Neuronal stem cell (in vitro differentiated cells): ENCODE results near the gene UBQLN4. TPM values are rescaled to one million over a fixed set of nuclear protein-coding genes. Genes with fewer than 3 reads are reported as not detected.
A peak's percentile ranks its signal among the peaks of the same experiment; 100 is the strongest.

ENCODE experiments used
- DNase-seq: peaks from one replicate; pipeline ENCODE4 v3.0.0-alpha.2; 2013; ENCODE audit warnings: low spot score
- H2AFZ ChIP-seq: one replicate; pipeline ENCODE4 v1.6.1; 2013; ENCODE audit warnings: mild to moderate bottlenecking, low read length, inconsistent platforms
- H2AK5ac ChIP-seq: 2 replicates; pipeline ENCODE4 v1.6.1; 2013; ENCODE audit warnings: low read depth, mild to moderate bottlenecking, inconsistent platforms, low read length, moderate library complexity, mixed read lengths
- H2BK120ac ChIP-seq: 2 replicates; pipeline ENCODE4 v1.6.1; 2013; ENCODE audit warnings: low read depth, mild to moderate bottlenecking, inconsistent platforms, low read length, moderate library complexity, mixed read lengths
- H2BK12ac ChIP-seq: one replicate; pipeline ENCODE4 v1.6.1; 2013; ENCODE audit warnings: low read length, inconsistent platforms
- H2BK15ac ChIP-seq: 2 replicates; pipeline ENCODE4 v1.6.1; 2013; ENCODE audit warnings: mild to moderate bottlenecking, low read length, inconsistent platforms, mixed read lengths
- H2BK5ac ChIP-seq: one replicate; pipeline ENCODE4 v1.6.1; 2013; ENCODE audit warnings: inconsistent platforms, mild to moderate bottlenecking, low read length, moderate library complexity
- H3K14ac ChIP-seq: one replicate; pipeline ENCODE4 v1.6.1; 2013; ENCODE audit warnings: low read length, inconsistent platforms
- H3K18ac ChIP-seq: 2 replicates; pipeline ENCODE4 v1.6.1; 2013; ENCODE audit warnings: low read length, inconsistent platforms
- H3K23ac ChIP-seq: 2 replicates; pipeline ENCODE4 v1.6.1; 2013; ENCODE audit warnings: low read depth, mild to moderate bottlenecking, mixed read lengths, low read length, inconsistent platforms; ENCODE audit not compliant: poor library complexity
- H3K27ac ChIP-seq: replicated peaks from 3 replicates; pipeline ENCODE4 v1.5.1; 2013; ENCODE audit warnings: low read length, inconsistent platforms
- H3K27me3 ChIP-seq, 3 experiments: 2 replicates each; pipeline ENCODE4 v1.6.1; 2013; ENCODE audit warnings: low read length in 3 of 3, mild to moderate bottlenecking in 2 of 3, inconsistent platforms in 1 of 3, low read depth in 1 of 3, mixed read lengths in 1 of 3, moderate library complexity in 1 of 3; ENCODE audit not compliant: control insufficient read depth in 3 of 3, insufficient read depth in 3 of 3
- H3K36me3 ChIP-seq, 2 donors: replicated peaks in 1 of 2; 2 replicates each; pipeline ENCODE4 v1.6.1; 2013; ENCODE audit warnings: low read length in 2 of 2; ENCODE audit not compliant: control insufficient read depth in 2 of 2, insufficient read depth in 2 of 2
- H3K4ac ChIP-seq: 2 replicates; pipeline ENCODE4 v1.6.1; 2013; ENCODE audit warnings: inconsistent platforms, mild to moderate bottlenecking, low read length, moderate library complexity
- H3K4me1 ChIP-seq, 2 donors: 1 replicate in 1 of 2; 2 replicates in 1 of 2; pipeline ENCODE4 v1.6.1; 2013; ENCODE audit warnings: low read length in 2 of 2, low read depth in 1 of 2; ENCODE audit not compliant: control insufficient read depth in 2 of 2, insufficient read depth in 1 of 2
- H3K4me2 ChIP-seq: one replicate; pipeline ENCODE4 v1.6.1; 2013; ENCODE audit warnings: mild to moderate bottlenecking, low read length, inconsistent platforms; ENCODE audit not compliant: insufficient read depth, poor library complexity, severe bottlenecking
- H3K4me3 ChIP-seq, 2 donors: 2 replicates each; pipeline ENCODE4 v1.5.1; 2013; ENCODE audit warnings: low read length in 2 of 2, mild to moderate bottlenecking in 2 of 2, inconsistent platforms in 1 of 2, moderate library complexity in 1 of 2
- H3K79me1 ChIP-seq: one replicate; pipeline ENCODE4 v1.6.1; 2013; ENCODE audit warnings: low read depth, mild to moderate bottlenecking, inconsistent platforms, low read length, moderate library complexity
- H3K9ac ChIP-seq: one replicate; pipeline ENCODE4 v1.6.1; 2013; ENCODE audit warnings: mild to moderate bottlenecking, low read depth, low read length, inconsistent platforms; ENCODE audit not compliant: poor library complexity
- H3K9me3 ChIP-seq, 2 donors: replicated peaks in 1 of 2; 2 replicates each; pipeline versions ENCODE3 to v1.6.1; 2013; ENCODE audit warnings: low read length in 2 of 2, mild to moderate bottlenecking in 2 of 2, inconsistent platforms in 1 of 2, low read depth in 1 of 2, mixed read lengths in 1 of 2, moderate library complexity in 1 of 2; ENCODE audit not compliant: control insufficient read depth in 2 of 2, insufficient read depth in 1 of 2
- H4K8ac ChIP-seq: one replicate; pipeline ENCODE4 v1.6.1; 2013; ENCODE audit warnings: low read depth, mild to moderate bottlenecking, inconsistent platforms, low read length, moderate library complexity
- H4K91ac ChIP-seq: one replicate; pipeline ENCODE4 v1.6.1; 2013; ENCODE audit warnings: low read length, low read depth, mild to moderate bottlenecking, inconsistent platforms; ENCODE audit not compliant: poor library complexity
- WGBS, 2 donors: extraction: QIAGEN DNeasy Blood & Tissue Kit; methylation state at CpG; one replicate each; pipeline ENCODE4 v1.1.7; 2013; ENCODE audit warnings: missing lambda C conversion rate in 2 of 2, mixed read lengths in 1 of 2; ENCODE audit not compliant: insufficient read length in 2 of 2, insufficient replicate concordance in 1 of 2; ENCODE audit errors: extremely low coverage in 2 of 2; 5-methylcytosine and 5-hydroxymethylcytosine counted together
- polyA plus RNA-seq, 2 experiments: library from polyadenylated mRNA; stranded (reverse); fragments of 200-250 nt; gene quantifications; one replicate each; pipeline ENCODE4 v1.2.3, GENCODE V29; 2013

The UBQLN4 gene
- 54.3 TPM for polyA plus RNA-seq (2013, experiment 1 of 2)
- 51.2 TPM for polyA plus RNA-seq (2013, experiment 2 of 2)

DNA sequence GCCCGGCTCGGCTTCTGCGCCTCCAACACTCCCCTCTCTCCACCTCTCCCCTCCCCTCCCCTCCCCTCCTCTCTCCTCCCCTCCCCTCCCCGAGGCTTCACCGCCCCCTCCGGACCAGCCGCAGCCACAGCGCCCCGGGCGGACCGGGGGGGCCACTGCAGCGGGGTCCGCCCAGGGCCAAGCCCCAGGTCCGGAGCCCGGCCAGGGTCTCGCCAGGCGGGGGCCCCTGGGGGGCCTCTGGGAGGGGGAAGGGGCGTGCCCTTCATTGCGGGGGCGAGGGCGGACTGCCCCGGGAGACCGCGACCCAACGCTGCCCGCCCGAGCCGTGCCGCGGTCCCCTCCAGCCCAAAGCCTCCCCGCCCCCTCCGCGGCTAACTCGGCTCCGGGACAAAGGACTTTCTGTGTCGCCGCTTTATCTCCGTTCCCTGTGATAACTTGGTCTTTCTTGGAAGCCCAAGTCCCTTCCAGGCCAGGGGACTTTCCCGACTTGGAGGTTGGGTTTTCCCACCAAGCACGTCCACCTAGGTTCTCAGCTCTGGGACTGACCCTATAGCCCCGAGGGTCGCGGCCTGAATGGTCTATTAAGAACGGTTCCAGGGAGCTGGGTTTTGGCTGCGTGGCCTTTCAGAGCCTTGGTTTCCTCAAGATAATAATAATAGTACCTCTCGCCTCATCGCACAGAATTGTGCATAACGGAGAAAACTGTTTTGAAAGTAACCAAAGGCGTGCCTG is at the start of gene UBQLN4:
TSS of gene UBQLN4 (minus strand) at position 31 of the 732 bp plus-strand sequence. CDS start 97 bp downstream, outside the sequence.
- Histone ChIP-seq H3K36me3 (peaks cover 22 to 56% of the 10 kb centered on the region in 2 donors), H3K27me3 (no peaks in the 10 kb centered on the region), H2BK12ac (no peak within 1 kb of the TSS), H3K79me1 (peaks cover 10% of the 10 kb centered on the region), H2AFZ (peak within 1 kb of the TSS; percentile 100), H3K4me3 (peak within 1 kb of the TSS; percentile 92 to 100), H2BK15ac (peak within 1 kb of the TSS; percentile 67), H3K4me2 (peak within 1 kb of the TSS; percentile 87), H3K4me1 (peaks cover 4 to 7% of the 10 kb centered on the region in 2 donors), H3K27ac (peak within 1 kb of the TSS; percentile 99), H2AK5ac (peak within 1 kb of the TSS; percentile 78), H4K8ac (no peak within 1 kb of the TSS), H3K4ac (peak within 1 kb of the TSS; percentile 81), H2BK120ac (peak within 1 kb of the TSS; percentile 93), H4K91ac (no peak within 1 kb of the TSS), H3K18ac (peak within 1 kb of the TSS; percentile 96), H3K9me3 (no peaks in the 10 kb centered on the region), H3K9ac (peak within 1 kb of the TSS; percentile 86), H3K14ac (no peak within 1 kb of the TSS), H2BK5ac (peak within 1 kb of the TSS; percentile 98), H3K23ac (peak within 1 kb of the TSS; percentile 62)
- no CpG with 5 or more reads among the region's 49 CpGs for WGBS, 2 donors
- DNase-seq = peak; percentile 87

DNA sequence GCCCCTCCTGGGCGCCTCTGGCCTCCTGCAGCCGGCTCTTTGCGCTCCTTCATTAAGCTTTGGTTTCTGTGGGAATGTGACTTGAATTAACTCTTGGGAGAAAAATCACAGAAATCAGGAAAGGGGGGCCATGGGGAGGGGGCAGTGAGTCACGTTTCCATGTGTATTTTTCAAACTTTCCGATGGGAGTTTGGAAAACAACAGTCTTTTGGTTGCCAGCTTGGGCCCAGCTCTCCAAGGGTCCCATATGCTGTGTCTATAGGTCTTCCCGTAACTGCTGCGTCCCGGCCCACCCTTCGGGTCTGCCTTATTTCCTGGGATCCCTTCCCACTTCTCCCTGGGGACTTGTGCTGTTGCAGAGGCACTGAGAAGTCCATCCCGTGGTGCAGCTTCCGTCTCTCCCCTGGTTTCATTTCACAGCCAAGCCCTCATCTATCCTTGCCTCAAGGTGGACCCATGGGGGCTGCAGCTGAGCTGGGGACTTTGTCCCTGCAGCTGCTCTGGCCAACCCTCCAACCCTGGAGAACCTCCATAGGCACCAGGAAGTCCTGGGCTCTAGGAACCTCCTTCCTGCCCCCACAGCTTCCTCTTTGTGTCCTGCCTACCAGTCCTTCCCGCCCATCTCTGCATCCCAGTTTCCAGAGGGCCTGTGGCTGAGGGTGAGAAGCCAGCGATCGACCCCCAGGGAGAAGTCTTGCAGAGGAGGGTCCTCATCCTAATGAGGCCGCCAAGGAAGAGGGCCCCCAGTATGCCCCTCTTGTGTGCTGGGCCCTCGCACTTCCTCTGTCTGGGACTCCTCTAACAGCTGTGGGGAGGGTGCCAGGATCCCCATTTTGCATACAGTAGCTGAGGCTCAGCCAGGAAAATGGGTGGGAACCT is 49.3 kb upstream of the UBQLN4 start:
- H3K27ac ChIP-seq = no peak overlapping the region

DNA sequence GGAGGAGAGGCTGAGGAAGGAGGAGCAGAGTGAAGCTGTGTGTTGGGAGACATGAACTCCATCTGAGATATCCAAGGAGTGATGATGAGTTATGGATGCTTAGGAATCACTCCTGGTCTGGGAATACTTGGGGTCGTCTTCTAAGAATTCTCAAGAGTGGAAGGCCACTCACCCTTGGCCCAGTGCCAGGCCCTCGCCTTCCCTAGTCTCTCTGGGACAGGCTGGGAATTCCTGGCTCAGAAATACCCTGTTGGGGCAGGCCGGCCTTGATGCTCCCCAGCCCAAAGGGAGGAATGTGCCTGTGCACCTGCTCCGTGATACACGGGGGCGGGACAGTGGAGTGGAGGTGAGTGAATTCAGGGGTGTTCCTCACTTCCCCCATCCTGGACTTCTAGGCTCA is 48.3 kb upstream of the UBQLN4 start:
- no peak overlapping the region for H3K23ac ChIP-seq
- no peak overlapping the region for H2AFZ ChIP-seq
- H3K79me1 ChIP-seq = peaks cover 17% of the 10 kb centered on the region
- no peak overlapping the region for H3K18ac ChIP-seq
- H2BK120ac ChIP-seq = no peak overlapping the region
- H2AK5ac ChIP-seq = no peak overlapping the region
- H3K4me1 ChIP-seq = peaks cover 39 to 59% of the 10 kb centered on the region in 2 donors
- H2BK15ac ChIP-seq = no peak overlapping the region
- H3K14ac ChIP-seq = peak overlapping the region; percentile 10
- no peaks in the 10 kb centered on the region for H3K27me3 ChIP-seq
- H3K4me2 ChIP-seq = no peak overlapping the region
- H3K9ac ChIP-seq = no peak overlapping the region
- no peak overlapping the region for H2BK5ac ChIP-seq
- WGBS, 2 donors = no CpG with 5 or more reads among the region's 6 CpGs
- no peak overlapping the region for H3K4me3 ChIP-seq
- no peaks in the 10 kb centered on the region for H3K9me3 ChIP-seq
- H4K8ac ChIP-seq = no peak overlapping the region
- peaks cover 8 to 68% of the 10 kb centered on the region in 2 donors for H3K36me3 ChIP-seq
- no peak for DNase-seq
- no peak overlapping the region for H3K27ac ChIP-seq
- H4K91ac ChIP-seq = no peak overlapping the region
- no peak overlapping the region for H2BK12ac ChIP-seq
- no peak overlapping the region for H3K4ac ChIP-seq

More for the DNA sequence above, 49.3 kb upstream of the UBQLN4 start:
- no CpG with 5 or more reads among the region's 16 CpGs for WGBS, 2 donors
- peaks cover 4 to 64% of the 10 kb centered on the region in 2 donors for H3K36me3 ChIP-seq
- H3K23ac ChIP-seq = no peak overlapping the region
- H3K4me2 ChIP-seq = no peak overlapping the region
- H3K4me1 ChIP-seq = peaks cover 38 to 60% of the 10 kb centered on the region in 2 donors
- H3K9ac ChIP-seq = no peak overlapping the region
- no peak overlapping the region for H2BK12ac ChIP-seq
- no peak overlapping the region for H4K8ac ChIP-seq
- H3K18ac ChIP-seq = peak overlapping the region; percentile 36
- no peak overlapping the region for H2BK120ac ChIP-seq
- H4K91ac ChIP-seq = no peak overlapping the region
- no peak for DNase-seq
- H3K14ac ChIP-seq = no peak overlapping the region
- H3K79me1 ChIP-seq = peaks cover 14% of the 10 kb centered on the region
- no peak overlapping the region for H2AFZ ChIP-seq
- no peak overlapping the region for H3K4me3 ChIP-seq
- H2AK5ac ChIP-seq = no peak overlapping the region
- H2BK15ac ChIP-seq = no peak overlapping the region
- no peak overlapping the region for H3K4ac ChIP-seq
- H3K27me3 ChIP-seq = no peaks in the 10 kb centered on the region
- no peaks in the 10 kb centered on the region for H3K9me3 ChIP-seq
- no peak overlapping the region for H2BK5ac ChIP-seq
